GM19193 (cell line): ENCODE results near the gene DPEP3.
A peak's percentile ranks its signal among the peaks of the same experiment; 100 is the strongest.

Experiments
- POLR2A ChIP-seq: IDR thresholded peaks from 4 replicates; pipeline ENCODE4 v1.6.1; 2011; ENCODE audit not compliant: insufficient read depth, insufficient read length; ENCODE audit errors: extremely low read depth

DPEP3 gene

GRCh38 chr16:67932462-67932840 is 47.8 kb downstream of the DPEP3 start:
- TF ChIP-seq POLR2A, result no peak

DNA sequence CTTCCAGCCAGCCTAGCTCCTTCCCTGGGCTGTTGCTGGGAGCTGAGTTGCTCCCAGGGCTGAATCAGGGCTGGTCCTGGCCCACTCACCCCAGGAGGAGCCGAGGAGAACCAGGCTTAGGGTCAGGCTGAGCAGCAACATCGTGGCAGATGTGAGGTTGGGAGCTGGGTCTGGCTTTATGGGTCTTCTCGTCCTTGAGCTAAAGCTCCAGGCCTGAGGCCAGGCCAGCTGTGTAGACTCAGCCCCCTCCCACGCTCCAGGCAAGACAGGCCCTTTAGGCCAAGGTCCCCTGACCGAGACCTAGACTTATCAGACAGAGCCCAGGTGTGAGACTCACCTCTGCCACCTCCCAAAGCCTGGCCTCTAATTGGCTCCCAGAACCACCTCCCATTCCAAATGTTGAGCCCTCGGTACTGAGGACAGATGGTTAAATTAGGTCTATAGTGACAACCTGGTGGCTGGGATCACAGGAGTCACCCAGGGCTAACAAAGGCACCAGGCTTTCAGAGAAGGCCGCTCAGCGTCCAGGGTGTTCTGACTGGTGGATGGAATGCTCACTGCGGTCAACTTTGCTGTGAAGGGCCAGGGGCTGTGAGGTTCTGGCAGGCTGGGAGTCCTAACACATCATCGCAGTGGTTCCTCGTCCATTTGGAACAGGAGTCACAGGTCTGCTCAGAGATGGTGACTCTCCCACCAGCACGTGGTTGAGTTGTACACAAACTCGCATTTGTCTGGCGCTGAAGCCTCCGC is 48.4 kb downstream of the DPEP3 start, which contains the start of gene CTRL:
Gene CTRL (minus strand): TSS at position 151 of the 750 bp plus-strand sequence. CDS start 10 bp downstream, at position 141.
- no peak for TF ChIP-seq POLR2A

GRCh38 chr16:67930678-67931211 is 49.6 kb downstream of the DPEP3 start:
- TF ChIP-seq POLR2A, result peak; percentile 31

GRCh38 chr16:67930191-67930590 is 50.1 kb downstream of the DPEP3 start:
- no peak for TF ChIP-seq POLR2A

DNA sequence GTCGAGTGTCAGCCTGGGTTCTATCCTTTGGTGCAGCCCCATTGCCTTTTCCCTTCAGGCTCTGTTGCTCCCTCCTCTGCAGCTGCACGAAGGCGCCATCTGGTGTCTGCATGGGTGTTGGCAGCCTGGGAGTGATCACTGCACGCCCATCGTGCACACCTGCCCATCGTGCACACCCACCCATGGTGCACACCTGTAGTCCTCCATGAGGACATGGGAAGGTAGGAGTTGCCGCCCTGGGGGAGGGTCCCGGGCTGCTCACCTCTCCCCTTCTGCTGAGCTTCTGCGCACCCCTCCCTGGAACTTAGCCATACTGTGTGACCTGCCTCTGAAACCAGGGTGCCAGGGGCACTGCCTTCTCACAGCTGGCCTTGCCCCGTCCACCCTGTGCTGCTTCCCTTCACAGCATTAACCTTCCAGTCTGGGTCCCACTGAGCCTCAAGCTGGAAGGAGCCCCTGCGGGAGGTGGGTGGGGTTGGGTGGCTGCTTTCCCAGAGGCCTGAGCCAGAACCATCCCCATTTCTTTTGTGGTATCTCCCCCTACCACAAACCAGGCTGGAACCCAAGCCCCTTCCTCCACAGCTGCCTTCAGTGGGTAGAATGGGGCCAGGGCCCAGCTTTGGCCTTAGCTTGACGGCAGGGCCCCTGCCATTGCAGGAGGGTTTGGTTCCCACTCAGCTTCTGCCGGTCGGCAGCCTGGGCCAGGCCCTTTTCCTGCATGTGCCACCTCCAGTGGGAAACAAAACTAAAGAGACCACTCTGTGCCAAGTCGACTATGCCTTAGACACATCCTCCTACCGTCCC is 51.5 kb downstream of the DPEP3 start:
- TF ChIP-seq POLR2A, result peak; percentile 30

DNA sequence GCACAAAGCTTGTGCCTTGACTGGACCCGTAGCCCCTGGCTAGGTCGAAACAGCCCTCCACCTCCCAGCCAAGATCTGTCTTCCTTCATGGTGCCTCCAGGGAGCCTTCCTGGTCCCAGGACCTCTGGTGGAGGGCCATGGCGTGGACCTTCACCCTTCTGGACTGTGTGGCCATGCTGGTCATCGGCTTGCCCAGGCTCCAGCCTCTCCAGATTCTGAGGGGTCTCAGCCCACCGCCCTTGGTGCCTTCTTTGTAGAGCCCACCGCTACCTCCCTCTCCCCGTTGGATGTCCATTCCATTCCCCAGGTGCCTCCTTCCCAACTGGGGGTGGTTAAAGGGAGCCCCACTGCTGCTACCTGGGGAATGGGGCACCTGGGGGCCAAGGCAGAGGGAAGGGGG is 52.2 kb downstream of the DPEP3 start:
- no peak for TF ChIP-seq POLR2A

- TF ChIP-seq POLR2A, result no peak
These were observed 53.0 kb downstream of the DPEP3 start for GRCh38 chr16:67927131-67927941.

DNA sequence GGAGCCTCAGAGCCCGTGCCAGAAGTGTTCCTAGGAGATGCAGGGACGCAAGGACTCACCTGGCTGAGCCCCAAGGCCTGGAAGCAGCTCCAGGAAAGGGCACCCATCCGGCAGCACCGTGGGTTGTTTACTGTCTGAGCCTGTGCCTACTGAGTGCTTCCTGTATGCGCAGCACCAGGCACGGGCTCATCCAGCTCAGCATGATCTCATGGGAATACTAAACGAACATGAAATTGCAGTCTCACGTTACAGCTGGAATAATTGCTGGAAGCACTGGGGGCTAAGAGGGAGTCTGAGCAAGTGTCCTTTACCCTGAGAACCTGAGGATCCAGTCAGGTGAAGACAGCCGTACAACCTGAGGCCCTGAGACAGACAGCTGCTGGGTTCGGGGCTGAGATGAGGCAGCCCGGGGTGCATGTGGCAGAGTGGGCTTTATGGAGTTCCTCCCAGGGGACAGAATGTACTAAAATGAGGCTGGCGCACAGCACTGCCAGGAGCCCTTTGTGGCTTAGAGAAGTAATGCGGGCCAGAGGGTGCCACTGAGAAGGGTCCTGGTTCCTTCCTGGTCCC is 54.0 kb downstream of the DPEP3 start:
- no peak for TF ChIP-seq POLR2A
